IPS-18a (cell line): ENCODE measurements around the gene MAST2.
"Not testable (repeated sequence)": the region's sequence is repeated elsewhere in the genome, so short reads cannot be mapped to it uniquely, and the experiment has no call there.

Source experiments
- H3K27ac ChIP-seq: one replicate; pipeline ENCODE4 v1.5.1; 2013; ENCODE audit warnings: low read length
- H3K27me3 ChIP-seq: one replicate; pipeline ENCODE4 v1.6.1; 2013; ENCODE audit warnings: mild to moderate bottlenecking, low read length; ENCODE audit not compliant: control insufficient read depth, insufficient read depth
- H3K36me3 ChIP-seq: one replicate; pipeline ENCODE4 v1.6.1; 2013; ENCODE audit warnings: low read depth, low read length; ENCODE audit not compliant: control insufficient read depth
- H3K4me1 ChIP-seq: one replicate; pipeline ENCODE4 v1.6.1; 2013; ENCODE audit warnings: low read depth, low read length; ENCODE audit not compliant: control insufficient read depth
- H3K4me3 ChIP-seq: one replicate; pipeline ENCODE4 v1.5.1; 2013; ENCODE audit warnings: low read length
- H3K9ac ChIP-seq: one replicate; pipeline ENCODE4 v1.6.1; 2013; ENCODE audit warnings: mild to moderate bottlenecking, low read length, moderate library complexity
- H3K9me3 ChIP-seq: one replicate; pipeline ENCODE4 v1.6.1; 2013; ENCODE audit warnings: low read depth, low read length; ENCODE audit not compliant: control insufficient read depth

MAST2 gene

GRCh38 chr1:45842786-45843185, 39.4 kb downstream of the MAST2 start:
- H3K27me3 ChIP-seq, result no peaks in the 10 kb centered on the region
- H3K27ac ChIP-seq, result no peak overlapping the region
- H3K4me3 ChIP-seq, result no peak overlapping the region
- no peaks in the 10 kb centered on the region for H3K9me3 ChIP-seq
- H3K36me3 ChIP-seq, result no peaks in the 10 kb centered on the region
- H3K9ac ChIP-seq, result no peak overlapping the region
- no peaks in the 10 kb centered on the region for H3K4me1 ChIP-seq

- Histone ChIP-seq H3K36me3 (no peaks in the 10 kb centered on the region), H3K4me3 (no peak overlapping the region), H3K9ac (no peak overlapping the region), H3K27ac (no peak overlapping the region), H3K4me1 (peaks cover 2% of the 10 kb centered on the region), H3K9me3 (no peaks in the 10 kb centered on the region), H3K27me3 (no peaks in the 10 kb centered on the region)
Observed at GRCh38 chr1:45843474-45843905, 40.1 kb downstream of the MAST2 start.

GRCh38 chr1:45844000-45844399, 40.6 kb downstream of the MAST2 start:
- not testable (repeated sequence) for H3K36me3 ChIP-seq, H3K9me3 ChIP-seq, H3K4me3 ChIP-seq, H3K9ac ChIP-seq, H3K27ac ChIP-seq, H3K27me3 ChIP-seq, H3K4me1 ChIP-seq

GRCh38 chr1:45846931-45847330, 43.5 kb downstream of the MAST2 start:
- Histone ChIP-seq H3K9ac (no peak overlapping the region), H3K27ac (no peak overlapping the region)

GRCh38 chr1:45848097-45848496, 44.7 kb downstream of the MAST2 start:
- Histone ChIP-seq H3K36me3 (no peaks in the 10 kb centered on the region), H3K27me3 (no peaks in the 10 kb centered on the region), H3K27ac (no peak overlapping the region), H3K4me1 (peaks cover 4% of the 10 kb centered on the region), H3K9ac (no peak overlapping the region), H3K9me3 (no peaks in the 10 kb centered on the region), H3K4me3 (no peak overlapping the region)

More at GRCh38 chr1:45846931-45847330, 43.5 kb downstream of the MAST2 start:
- no peak overlapping the region for H3K4me3 ChIP-seq
- H3K4me1 ChIP-seq, result peaks cover 4% of the 10 kb centered on the region
- H3K27me3 ChIP-seq, result no peaks in the 10 kb centered on the region
- H3K9me3 ChIP-seq, result no peaks in the 10 kb centered on the region
- H3K36me3 ChIP-seq, result no peaks in the 10 kb centered on the region

GRCh38 chr1:45848714-45849113, 45.3 kb downstream of the MAST2 start:
- H3K36me3 ChIP-seq, result no peaks in the 10 kb centered on the region
- H3K9ac ChIP-seq, result no peak overlapping the region
- H3K4me1 ChIP-seq, result peaks cover 4% of the 10 kb centered on the region
- no peak overlapping the region for H3K27ac ChIP-seq
- H3K9me3 ChIP-seq, result no peaks in the 10 kb centered on the region
- no peaks in the 10 kb centered on the region for H3K27me3 ChIP-seq
- no peak overlapping the region for H3K4me3 ChIP-seq

- H3K4me3 ChIP-seq, result no peak overlapping the region
- no peaks in the 10 kb centered on the region for H3K9me3 ChIP-seq
- H3K4me1 ChIP-seq, result peaks cover 4% of the 10 kb centered on the region
- H3K27ac ChIP-seq, result no peak overlapping the region
- H3K27me3 ChIP-seq, result no peaks in the 10 kb centered on the region
- H3K36me3 ChIP-seq, result no peaks in the 10 kb centered on the region
- H3K9ac ChIP-seq, result no peak overlapping the region
Observed at GRCh38 chr1:45850017-45850416, 46.6 kb downstream of the MAST2 start.

GRCh38 chr1:45854724-45855123, 51.3 kb downstream of the MAST2 start:
- Histone ChIP-seq H3K36me3 (no peaks in the 10 kb centered on the region), H3K27me3 (no peaks in the 10 kb centered on the region), H3K4me3 (no peak overlapping the region), H3K9ac (no peak overlapping the region), H3K27ac (no peak overlapping the region), H3K9me3 (no peaks in the 10 kb centered on the region), H3K4me1 (no peaks in the 10 kb centered on the region)

- no peaks in the 10 kb centered on the region for H3K36me3 ChIP-seq
- no peaks in the 10 kb centered on the region for H3K9me3 ChIP-seq
- no peaks in the 10 kb centered on the region for H3K27me3 ChIP-seq
- no peaks in the 10 kb centered on the region for H3K4me1 ChIP-seq
- no peak overlapping the region for H3K9ac ChIP-seq
- H3K4me3 ChIP-seq, result no peak overlapping the region
- H3K27ac ChIP-seq, result no peak overlapping the region
Observed at GRCh38 chr1:45857101-45857700, 53.8 kb downstream of the MAST2 start.

GRCh38 chr1:45857755-45858492, 54.5 kb downstream of the MAST2 start:
- not testable (repeated sequence) for H3K9ac ChIP-seq, H3K4me1 ChIP-seq, H3K9me3 ChIP-seq, H3K27ac ChIP-seq, H3K36me3 ChIP-seq, H3K4me3 ChIP-seq, H3K27me3 ChIP-seq

GRCh38 chr1:45859221-45859620, 55.8 kb downstream of the MAST2 start:
- Histone ChIP-seq H3K27ac (no peak overlapping the region), H3K4me3 (no peak overlapping the region)

GRCh38 chr1:45862008-45862407, 58.6 kb downstream of the MAST2 start:
- H3K4me3 ChIP-seq, result no peak overlapping the region
- no peak overlapping the region for H3K9ac ChIP-seq
- peaks cover 5% of the 10 kb centered on the region for H3K4me1 ChIP-seq
- H3K36me3 ChIP-seq, result no peaks in the 10 kb centered on the region
- no peaks in the 10 kb centered on the region for H3K27me3 ChIP-seq
- H3K27ac ChIP-seq, result no peak overlapping the region
- H3K9me3 ChIP-seq, result no peaks in the 10 kb centered on the region

More at GRCh38 chr1:45859221-45859620, 55.8 kb downstream of the MAST2 start:
- Histone ChIP-seq H3K36me3 (no peaks in the 10 kb centered on the region), H3K9me3 (no peaks in the 10 kb centered on the region), H3K9ac (no peak overlapping the region), H3K27me3 (no peaks in the 10 kb centered on the region), H3K4me1 (peaks cover 5% of the 10 kb centered on the region)
